Inferior parietal cortex (tissue), 1 donor: Measurements from ENCODE around the gene RHOBTB1.
"Not testable (repeated sequence)": the region's sequence is repeated elsewhere in the genome, so short reads cannot be mapped to it uniquely, and the experiment has no call there.

ENCODE experiments used
- DNase-seq: peaks from one replicate; pipeline ENCODE4 v3.0.0-alpha.2; 2016; ENCODE audit errors: extremely low spot score

The RHOBTB1 gene, protein sequence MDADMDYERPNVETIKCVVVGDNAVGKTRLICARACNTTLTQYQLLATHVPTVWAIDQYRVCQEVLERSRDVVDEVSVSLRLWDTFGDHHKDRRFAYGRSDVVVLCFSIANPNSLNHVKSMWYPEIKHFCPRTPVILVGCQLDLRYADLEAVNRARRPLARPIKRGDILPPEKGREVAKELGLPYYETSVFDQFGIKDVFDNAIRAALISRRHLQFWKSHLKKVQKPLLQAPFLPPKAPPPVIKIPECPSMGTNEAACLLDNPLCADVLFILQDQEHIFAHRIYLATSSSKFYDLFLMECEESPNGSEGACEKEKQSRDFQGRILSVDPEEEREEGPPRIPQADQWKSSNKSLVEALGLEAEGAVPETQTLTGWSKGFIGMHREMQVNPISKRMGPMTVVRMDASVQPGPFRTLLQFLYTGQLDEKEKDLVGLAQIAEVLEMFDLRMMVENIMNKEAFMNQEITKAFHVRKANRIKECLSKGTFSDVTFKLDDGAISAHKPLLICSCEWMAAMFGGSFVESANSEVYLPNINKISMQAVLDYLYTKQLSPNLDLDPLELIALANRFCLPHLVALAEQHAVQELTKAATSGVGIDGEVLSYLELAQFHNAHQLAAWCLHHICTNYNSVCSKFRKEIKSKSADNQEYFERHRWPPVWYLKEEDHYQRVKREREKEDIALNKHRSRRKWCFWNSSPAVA

GRCh38 chr10:60944058-60944909, at the start of gene RHOBTB1:
TSS of gene RHOBTB1 (minus strand) at chr10:60944185. CDS start at chr10:60911542, 32,643 bp downstream.
- peak; percentile 77 for DNase-seq

- no peak for DNase-seq
These were observed 48.7 kb upstream of the RHOBTB1 start for GRCh38 chr10:60992636-60993035.

DNA sequence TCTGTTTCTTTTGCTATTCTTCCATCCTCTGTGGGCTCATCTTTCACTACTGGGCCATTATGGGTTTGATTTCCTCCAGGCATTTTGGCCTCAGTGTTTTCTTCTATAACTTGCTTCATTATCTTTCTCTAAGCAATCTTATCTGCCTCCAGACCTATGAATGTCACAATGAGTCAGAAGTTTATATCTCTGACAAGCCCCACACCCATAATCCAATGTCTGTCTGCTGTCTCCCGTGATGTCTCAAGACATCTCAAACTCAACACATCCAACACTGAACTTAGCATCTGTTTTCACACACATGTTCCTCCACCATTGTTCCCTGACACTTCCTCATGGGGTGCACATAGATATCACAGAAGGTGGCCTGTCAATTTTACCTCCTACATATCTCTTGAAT, 46.7 kb upstream of the RHOBTB1 start:
- DNase-seq = no peak

GRCh38 chr10:60989400-60989876, 45.5 kb upstream of the RHOBTB1 start:
- DNase-seq = no peak

DNA sequence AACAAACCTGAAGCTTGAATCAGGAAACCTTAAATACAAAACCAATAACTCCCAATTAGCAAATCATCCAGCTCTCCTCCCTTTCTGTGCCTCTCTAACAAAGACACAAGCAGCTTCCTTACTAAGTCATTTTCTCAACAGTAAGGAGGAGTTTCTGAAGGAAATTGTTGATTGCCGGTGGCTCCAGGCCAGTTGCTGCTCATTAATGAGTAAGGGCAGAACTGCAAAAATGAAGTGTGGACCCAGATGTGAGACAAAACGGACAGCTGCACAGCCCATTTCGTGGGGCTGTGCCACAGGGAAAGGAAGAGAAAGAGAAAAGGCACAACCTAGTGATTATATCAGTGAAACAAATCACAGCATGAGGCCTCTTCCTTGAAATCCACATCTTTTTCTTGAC, 42.8 kb upstream of the RHOBTB1 start:
- DNase-seq = no peak

GRCh38 chr10:60985951-60986350, 42.0 kb upstream of the RHOBTB1 start:
- DNase-seq = no peak

DNA sequence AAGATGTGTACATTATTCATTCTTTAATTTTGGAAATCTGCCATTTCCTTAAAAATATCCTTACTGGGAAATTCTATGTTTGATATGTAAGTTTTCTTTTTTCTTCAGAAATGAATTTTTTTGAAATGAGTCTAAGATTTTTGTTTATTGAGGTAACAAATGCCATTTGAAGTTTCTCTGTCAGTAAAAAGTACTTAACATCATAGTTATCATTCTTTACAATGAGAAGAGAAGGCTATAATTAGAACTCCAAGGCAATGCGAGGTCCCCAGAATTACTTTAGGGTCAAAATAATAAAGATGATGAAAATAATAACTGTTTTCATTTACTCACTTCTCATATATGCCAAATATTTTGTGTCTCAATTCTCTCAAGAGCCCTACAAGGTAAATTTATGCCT, 37.0 kb upstream of the RHOBTB1 start:
- no peak for DNase-seq

GRCh38 chr10:60979667-60980104, 35.7 kb upstream of the RHOBTB1 start:
- no peak for DNase-seq

- DNase-seq = peak; percentile 51
These were observed 34.5 kb upstream of the RHOBTB1 start for GRCh38 chr10:60978287-60979115.

DNA sequence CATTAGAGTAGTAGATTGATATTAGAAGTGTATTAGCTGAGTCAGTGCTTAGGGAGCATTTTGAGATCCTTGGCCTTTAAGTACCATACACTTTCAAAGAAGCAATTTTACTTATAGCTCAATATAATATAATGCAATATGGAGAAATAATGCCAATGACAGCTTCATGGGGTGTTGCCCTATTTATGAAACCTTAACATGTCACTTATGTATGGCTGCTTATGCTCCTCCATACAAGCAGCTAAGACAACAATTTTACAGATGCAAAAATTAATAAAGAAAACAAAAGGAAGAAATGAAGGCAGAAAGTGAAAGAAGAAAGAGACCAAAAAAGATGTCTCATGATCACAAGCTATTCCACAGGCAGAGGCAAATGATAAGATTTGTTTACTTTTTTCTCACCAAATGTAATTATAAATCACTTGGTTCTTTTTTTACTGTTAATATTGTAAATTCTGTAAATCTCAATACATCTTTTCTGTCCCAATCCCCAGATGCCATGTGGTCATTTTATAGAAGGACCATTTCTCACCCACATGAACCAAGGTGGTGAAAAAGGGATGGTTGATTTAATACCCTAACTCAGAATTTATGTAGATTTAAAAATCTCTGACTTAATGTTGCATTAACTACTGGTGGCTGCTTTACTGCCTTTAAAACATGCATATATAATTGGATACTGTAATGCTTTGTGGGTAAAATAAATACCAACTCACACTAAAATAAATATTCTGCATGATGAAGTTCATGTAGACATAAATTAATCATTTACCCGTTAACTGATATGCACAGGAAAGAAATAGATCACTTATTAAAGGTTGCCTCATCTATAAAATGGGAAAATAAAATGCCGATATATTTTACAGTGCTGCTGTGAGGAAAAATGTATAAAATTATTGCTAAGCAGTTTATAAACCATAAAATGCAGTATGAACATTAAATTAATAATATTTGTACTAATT, 33.5 kb upstream of the RHOBTB1 start:
- no peak for DNase-seq

DNA sequence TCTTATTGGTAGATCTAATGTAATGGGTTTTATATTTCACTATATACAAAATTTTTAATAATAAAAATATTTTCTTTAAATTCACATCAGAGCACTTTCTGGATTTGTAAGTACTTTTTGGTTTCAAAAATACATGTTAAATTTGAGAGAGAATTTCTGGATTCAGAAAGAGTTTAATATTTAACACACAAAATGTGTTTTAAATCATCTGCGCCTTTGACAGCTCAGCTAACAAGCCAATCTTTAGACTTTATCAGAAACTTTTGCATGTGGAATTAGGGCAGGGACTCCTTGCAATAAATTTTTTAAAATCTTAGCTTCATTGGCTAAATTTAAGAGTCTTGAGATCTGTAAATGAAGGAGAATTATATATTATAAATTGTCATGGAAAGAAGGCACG, 32.7 kb upstream of the RHOBTB1 start:
- DNase-seq = no peak

DNA sequence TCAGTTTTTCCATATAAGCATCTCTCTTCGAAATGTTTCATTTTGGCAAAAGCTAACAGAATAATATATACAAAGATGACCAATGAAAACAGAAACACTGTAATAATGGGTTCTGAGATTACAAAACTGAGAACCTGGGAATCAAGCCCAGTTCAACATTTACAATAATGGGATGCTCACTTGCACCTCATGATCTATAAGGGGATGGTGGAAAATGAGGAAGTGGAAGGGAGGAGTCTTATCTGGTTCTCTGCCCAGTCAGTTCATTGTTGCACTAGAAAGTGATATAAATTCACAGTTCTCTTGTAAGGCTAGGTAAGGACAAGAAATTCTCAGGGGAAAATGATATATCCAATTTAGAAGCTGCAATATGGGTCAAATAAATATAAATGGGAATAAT, 31.7 kb upstream of the RHOBTB1 start:
- DNase-seq = no peak

DNA sequence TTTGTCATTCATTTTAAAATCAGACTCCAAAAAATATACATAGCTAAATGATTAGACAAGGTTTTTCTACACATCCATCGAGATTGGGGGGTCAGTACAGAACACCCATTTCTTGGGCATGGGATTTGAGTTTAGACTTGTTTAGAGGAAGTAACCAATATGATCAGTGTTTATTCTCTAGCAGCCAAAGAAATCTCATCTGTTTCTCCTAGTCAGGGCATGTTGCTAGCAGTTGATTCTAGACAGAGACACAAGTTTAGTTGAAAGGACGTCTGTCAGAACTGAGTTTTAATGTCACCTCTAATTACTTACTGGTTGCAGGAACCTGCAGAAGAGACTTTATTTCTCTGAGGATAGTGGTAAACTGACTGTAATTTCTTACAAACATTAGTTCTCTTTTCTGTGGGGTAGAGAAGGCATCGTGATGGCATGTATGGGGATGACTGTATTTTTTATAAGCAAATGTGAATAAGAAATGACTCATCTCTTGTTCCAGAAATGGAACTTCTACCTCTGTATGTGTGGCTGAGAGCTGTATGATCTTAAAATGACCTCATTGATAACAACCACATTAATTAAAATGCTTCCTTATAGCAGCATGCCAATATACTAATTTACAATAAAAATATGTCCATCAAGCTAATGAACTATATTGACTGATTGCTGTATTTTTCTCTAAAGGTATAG, 30.6 kb upstream of the RHOBTB1 start:
- DNase-seq = peak; percentile 47

- no peak for DNase-seq
These were observed 29.1 kb upstream of the RHOBTB1 start for GRCh38 chr10:60973086-60973485.

DNA sequence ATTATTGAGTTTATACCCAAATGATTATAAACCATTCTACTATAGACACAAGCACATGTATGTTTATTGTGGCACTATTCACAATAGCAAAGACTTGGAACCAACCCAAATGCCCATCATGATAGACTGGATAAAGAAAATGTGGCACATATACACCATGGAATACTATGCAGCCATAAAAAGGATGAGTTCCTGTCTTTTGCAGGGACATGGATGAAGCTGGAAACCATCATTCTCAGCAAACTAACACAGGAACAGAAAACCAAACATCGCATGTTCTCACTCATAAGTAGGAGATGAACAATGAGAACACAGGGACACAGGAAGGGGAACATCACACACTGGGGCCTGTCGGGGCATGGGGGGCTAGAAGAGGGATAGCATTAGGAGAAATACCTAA, 28.2 kb upstream of the RHOBTB1 start:
- not testable (repeated sequence) for DNase-seq

DNA sequence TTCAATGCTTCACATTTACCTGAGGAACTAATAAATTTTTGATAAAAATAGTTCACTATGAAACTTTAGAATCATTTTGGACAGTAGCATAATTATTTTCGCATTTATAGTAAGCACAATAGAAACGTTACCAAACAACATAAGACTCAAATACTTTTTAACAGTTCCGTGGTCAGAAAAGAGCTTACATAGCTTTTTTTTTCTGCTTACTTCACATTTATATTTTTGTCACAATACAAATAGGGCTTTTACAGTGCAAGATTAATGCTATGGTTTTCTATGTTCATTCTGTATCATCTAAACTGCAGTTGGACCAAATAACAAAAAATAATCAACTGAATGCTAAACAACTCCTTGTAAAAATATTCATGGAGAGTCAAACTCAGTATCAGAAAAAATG, 26.5 kb upstream of the RHOBTB1 start:
- DNase-seq = no peak

- DNase-seq = no peak
These were observed 24.5 kb upstream of the RHOBTB1 start for GRCh38 chr10:60968504-60968903.

DNA sequence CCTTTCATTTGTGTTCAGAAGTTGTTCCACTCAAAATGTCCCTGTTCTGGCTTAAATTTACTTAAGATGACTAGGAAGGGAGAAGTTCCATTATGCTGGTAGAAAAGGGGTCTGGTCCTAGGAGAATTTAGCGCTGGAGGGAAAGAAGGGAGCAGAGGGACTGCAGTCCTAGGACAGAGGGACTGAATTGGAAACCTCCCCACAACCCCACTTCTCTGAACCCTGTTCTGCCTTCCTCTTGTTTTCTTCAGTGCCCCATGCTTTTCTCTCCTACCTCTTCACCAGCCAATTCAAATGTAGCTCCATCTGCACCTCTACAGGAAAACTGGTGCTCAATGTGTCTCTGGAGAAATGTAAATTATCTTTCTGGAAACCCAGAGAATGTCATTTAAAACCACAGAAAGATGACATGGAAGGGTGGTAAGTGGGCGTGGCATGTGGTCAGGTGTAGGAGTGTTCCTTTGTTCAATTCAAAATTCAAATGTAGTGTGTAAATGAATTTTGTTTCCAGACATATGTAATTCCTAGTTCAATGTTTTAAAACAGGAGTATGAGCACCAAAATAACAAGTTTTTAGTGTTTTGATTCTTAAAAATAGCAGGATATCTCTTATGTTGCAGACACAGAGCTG, 24.0 kb upstream of the RHOBTB1 start:
- DNase-seq = no peak

DNA sequence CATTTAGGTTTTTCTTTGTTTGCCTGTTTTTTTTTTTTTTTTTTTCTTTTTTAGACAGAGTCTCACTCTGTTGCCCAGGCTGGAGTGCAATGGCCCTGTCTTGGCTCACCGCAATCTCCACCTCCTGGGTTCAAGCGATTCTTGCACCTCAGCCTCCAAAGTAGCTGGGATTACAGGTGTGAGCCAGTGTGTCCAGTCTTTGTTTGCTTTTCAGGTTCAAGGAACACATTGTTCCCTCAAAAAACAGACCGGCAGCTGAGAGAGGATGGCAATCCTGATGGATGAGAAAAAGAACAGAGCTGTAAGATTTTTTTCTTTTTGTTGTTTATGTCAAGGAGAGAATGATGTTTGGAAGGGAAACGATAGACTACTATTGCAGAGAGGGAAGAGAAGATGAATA, 23.3 kb upstream of the RHOBTB1 start:
- no peak for DNase-seq
